ENCODE data around the gene SUGCT. TPM values are rescaled to one million over a fixed set of nuclear protein-coding genes. Genes with fewer than 3 reads are reported as not detected.

Gene SUGCT
- total RNA-seq, 1 experiment from 2014 or later, result 1.5 TPM

GRCh38 chr7:40175725-40176510 is 41.1 kb downstream of the SUGCT start:
- no peaks in the 10 kb centered on the region for H3K9me3 ChIP-seq (ENCODE audit: low read depth, low read length, poor library complexity, severe bottlenecking)
- CTCF ChIA-PET, result no interaction called here
- H3K27me3 ChIP-seq (replicated peaks; ENCODE audit: insufficient read depth, low read depth, low read length, poor library complexity), result no peaks in the 10 kb centered on the region
- TF ChIP-seq EZH2 (IDR thresholded peaks at IDR 0.05; ENCODE audit: borderline replicate concordance, low read depth, low read length, poor library complexity, severe bottlenecking), result no peak
- no peak for TF ChIP-seq CTCF (conservative IDR thresholded peaks at IDR 0.05; ENCODE audit: low read depth, low read length)
- POLR2A ChIA-PET (ENCODE audit: low non-redundant PET), result no interaction called here
- no peak for DNase-seq (ENCODE audit: low spot score)
- H3K36me3 ChIP-seq (ENCODE audit: insufficient read depth, low read length, poor library complexity, severe bottlenecking), result no peaks in the 10 kb centered on the region
- no peak overlapping the region for H3K4me3 ChIP-seq (ENCODE audit: low read depth, low read length, poor library complexity, severe bottlenecking)
- BruUV-seq (replicated peaks), result no TSS peak
- intact Hi-C loops (cut with micrococcal nuclease; ENCODE audit: unreplicated experiment), result no loop called here
- no peaks in the 10 kb centered on the region for H3K4me1 ChIP-seq (ENCODE audit: insufficient read depth, low read length, poor library complexity, severe bottlenecking)
- no peak overlapping the region for H3K27ac ChIP-seq (ENCODE audit: low read depth, low read length, poor library complexity, severe bottlenecking)

- no peak for DNase-seq (ENCODE audit: low spot score)
- CTCF ChIA-PET, result interaction anchor here (0.5 kb wide), 1 partner anchor 44 kb away, joined by 4 read pairs; no protein-coding TSS in a partner anchor
- TF ChIP-seq EZH2 (IDR thresholded peaks at IDR 0.05; ENCODE audit: borderline replicate concordance, low read depth, low read length, poor library complexity, severe bottlenecking) (no peak), CTCF (conservative IDR thresholded peaks at IDR 0.05; ENCODE audit: low read depth, low read length) (no peak)
- intact Hi-C loops (cut with micrococcal nuclease; ENCODE audit: unreplicated experiment), result no loop called here
- Histone ChIP-seq H3K4me3 (ENCODE audit: low read depth, low read length, poor library complexity, severe bottlenecking) (no peak overlapping the region), H3K27me3 (replicated peaks; ENCODE audit: insufficient read depth, low read depth, low read length, poor library complexity) (no peaks in the 10 kb centered on the region), H3K4me1 (ENCODE audit: insufficient read depth, low read length, poor library complexity, severe bottlenecking) (no peaks in the 10 kb centered on the region), H3K36me3 (ENCODE audit: insufficient read depth, low read length, poor library complexity, severe bottlenecking) (no peaks in the 10 kb centered on the region), H3K9me3 (ENCODE audit: low read depth, low read length, poor library complexity, severe bottlenecking) (no peaks in the 10 kb centered on the region), H3K27ac (ENCODE audit: low read depth, low read length, poor library complexity, severe bottlenecking) (no peak overlapping the region)
- POLR2A ChIA-PET (ENCODE audit: low non-redundant PET), result no interaction called here
- no TSS peak for BruUV-seq (replicated peaks)
Observed at GRCh38 chr7:40177071-40177470, 42.3 kb downstream of the SUGCT start.

GRCh38 chr7:40182452-40182851 is 47.6 kb downstream of the SUGCT start:
- no peak for TF ChIP-seq EZH2 (IDR thresholded peaks at IDR 0.05; ENCODE audit: borderline replicate concordance, low read depth, low read length, poor library complexity, severe bottlenecking)
- TF ChIP-seq CTCF (conservative IDR thresholded peaks at IDR 0.05; ENCODE audit: low read depth, low read length), result no peak
- no peak overlapping the region for H3K4me3 ChIP-seq (ENCODE audit: low read depth, low read length, poor library complexity, severe bottlenecking)
- CTCF ChIA-PET, result no interaction called here
- intact Hi-C loops (cut with micrococcal nuclease; ENCODE audit: unreplicated experiment), result no loop called here
- H3K9me3 ChIP-seq (ENCODE audit: low read depth, low read length, poor library complexity, severe bottlenecking), result no peaks in the 10 kb centered on the region
- POLR2A ChIA-PET (ENCODE audit: low non-redundant PET), result no interaction called here
- no peaks in the 10 kb centered on the region for H3K4me1 ChIP-seq (ENCODE audit: insufficient read depth, low read length, poor library complexity, severe bottlenecking)
- H3K27ac ChIP-seq (ENCODE audit: low read depth, low read length, poor library complexity, severe bottlenecking), result no peak overlapping the region
- no TSS peak for BruUV-seq (replicated peaks)
- H3K36me3 ChIP-seq (ENCODE audit: insufficient read depth, low read length, poor library complexity, severe bottlenecking), result no peaks in the 10 kb centered on the region
- DNase-seq (ENCODE audit: low spot score), result no peak
- no peaks in the 10 kb centered on the region for H3K27me3 ChIP-seq (replicated peaks; ENCODE audit: insufficient read depth, low read depth, low read length, poor library complexity)

All from A673 (cell line).